Right hindlimb (tissue), 1 donor: Measurements from ENCODE around the gene CLASP1.
"Not testable (repeated sequence)": the region's sequence is repeated elsewhere in the genome, so short reads cannot be mapped to it uniquely, and the experiment has no call there.

Experiments
- DNase-seq: peaks from one replicate; pipeline ENCODE4 v3.0.0-alpha.2; 2018

CLASP1 gene

DNA sequence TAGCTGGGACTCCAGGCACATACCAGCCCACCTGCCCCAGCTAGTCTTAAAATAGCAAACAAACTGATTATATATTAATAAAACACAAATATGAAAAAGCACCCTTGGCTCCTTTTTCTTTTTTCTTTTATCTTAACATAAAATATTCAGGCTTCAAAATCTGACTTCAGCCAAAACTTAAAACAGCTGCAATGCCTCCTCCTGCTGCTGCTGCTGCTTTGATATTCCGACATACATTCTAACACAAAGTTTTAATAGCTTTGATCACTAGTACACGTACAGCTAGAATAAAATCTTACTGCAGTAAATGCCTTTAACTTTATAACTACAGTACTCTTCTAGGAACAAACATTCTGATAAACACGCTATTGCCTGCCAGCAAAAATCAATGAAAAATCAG, 190.0 kb downstream of the CLASP1 start:
- no peak for DNase-seq

GRCh38 chr2:121456325-121456724, 192.9 kb downstream of the CLASP1 start:
- DNase-seq, result no peak

DNA sequence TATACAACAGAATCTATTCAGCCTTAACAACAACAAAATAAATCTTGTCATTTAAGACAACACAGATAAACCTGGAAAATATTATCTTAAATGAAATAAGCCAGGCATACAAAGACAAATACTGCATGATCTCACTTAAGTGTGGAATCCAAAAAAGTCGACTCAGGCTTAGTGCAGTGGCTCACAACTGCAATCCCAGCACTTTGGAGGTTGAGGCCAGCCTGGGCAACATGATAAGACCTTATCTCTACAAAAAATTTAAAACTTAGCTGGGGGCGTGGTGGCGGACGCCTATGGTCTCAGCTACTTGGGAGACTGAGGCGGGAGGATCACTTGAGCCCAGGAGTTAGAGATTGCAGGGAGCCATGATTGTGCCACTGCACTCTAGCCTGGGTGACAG, 193.8 kb downstream of the CLASP1 start:
- no peak for DNase-seq

DNA sequence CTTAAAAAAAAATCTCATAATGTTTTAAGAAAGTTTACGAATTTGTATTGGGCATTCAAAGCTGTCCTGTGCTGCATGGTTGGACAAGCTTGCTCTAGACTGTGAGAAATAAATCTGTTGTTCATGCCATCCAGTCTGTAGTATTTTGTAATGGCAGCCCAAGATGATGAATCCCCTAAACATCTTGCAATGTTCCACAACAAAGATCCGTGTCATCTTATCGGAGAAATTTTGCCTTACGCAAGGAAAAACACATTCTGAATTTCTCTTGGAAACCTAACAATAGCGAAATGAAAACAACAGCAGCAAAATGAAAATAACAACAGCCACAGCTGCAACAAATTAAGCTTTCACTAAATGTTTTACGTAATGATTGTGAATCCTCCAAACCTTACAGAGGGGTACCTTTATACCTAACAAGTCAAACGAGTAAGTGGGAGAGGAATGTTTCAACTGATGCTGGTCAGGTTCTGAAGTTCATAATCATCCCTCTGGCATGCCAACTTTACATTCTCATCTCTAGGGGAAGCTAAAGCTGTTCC, 194.6 kb downstream of the CLASP1 start:
- DNase-seq, result no peak

GRCh38 chr2:121451398-121451797, 197.9 kb downstream of the CLASP1 start:
- DNase-seq, result no peak

- no peak for DNase-seq
Measured at GRCh38 chr2:121450301-121450700, 199.0 kb downstream of the CLASP1 start.

DNA sequence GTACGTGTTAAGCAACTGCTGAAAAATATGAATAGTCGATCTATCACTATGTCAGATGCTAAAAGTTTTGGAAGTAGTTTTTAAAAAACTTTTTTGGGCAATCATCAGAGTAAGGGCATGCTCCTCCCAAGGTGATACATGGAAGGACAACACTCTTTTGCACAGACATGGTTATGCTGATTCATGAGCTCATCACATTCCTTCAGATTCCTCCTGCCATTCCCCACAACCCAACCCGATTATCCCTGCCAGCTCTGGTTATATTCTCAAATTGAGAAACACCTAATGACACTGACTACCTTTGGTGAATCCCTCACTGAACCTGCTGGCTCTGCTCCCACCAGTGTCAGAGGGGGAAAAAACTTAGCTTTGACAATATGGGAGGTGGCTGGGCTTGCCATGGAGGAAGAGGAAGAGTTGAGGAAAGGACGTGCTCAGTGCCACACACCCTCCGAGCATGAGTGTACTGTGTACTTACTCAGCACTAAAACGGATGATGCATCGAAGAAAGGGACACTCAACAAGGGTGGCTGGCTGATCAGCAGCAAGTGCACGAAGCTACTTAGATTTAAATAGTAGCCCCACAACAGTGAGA, 202.5 kb downstream of the CLASP1 start:
- no peak for DNase-seq

GRCh38 chr2:121442889-121443288, 206.4 kb downstream of the CLASP1 start:
- DNase-seq, result no peak

DNA sequence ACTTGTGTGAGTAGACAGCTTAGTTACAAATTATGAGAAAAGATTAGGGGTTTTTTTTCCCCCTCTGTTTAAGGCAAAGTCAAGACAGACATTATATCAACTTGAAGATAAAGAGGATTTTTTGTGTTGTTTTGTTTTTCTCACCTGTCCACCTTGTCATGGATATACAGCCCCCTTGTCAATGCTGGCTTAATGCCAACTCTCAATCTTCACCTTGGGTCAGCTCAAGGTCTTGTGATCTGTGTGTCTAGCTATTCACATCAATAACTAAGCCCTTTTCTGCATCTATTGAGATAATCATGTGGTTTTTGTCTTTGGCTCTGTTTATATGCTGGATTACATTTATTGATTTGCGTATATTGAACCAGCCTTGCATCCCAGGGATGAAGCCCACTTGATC, 211.0 kb downstream of the CLASP1 start:
- not testable (repeated sequence) for DNase-seq

DNA sequence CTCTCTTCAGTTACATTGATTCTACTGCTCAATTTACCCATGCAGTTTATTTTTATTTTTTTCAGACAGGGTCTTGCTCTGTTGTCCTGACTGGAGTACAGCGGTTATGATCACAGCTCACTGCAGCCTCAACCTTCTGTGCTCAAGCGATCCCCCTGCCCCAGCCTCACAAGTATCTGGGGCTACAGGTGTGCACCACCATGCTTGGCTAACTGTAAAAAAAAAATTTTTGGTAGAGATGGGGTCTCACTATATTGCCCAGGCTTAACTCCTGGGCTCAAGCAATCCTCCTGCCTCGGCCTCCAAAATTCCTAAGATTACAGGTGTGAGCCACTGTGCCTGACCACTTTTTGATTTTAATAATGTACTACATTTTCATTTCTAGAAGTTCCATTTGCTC, 212.3 kb downstream of the CLASP1 start:
- no peak for DNase-seq

DNA sequence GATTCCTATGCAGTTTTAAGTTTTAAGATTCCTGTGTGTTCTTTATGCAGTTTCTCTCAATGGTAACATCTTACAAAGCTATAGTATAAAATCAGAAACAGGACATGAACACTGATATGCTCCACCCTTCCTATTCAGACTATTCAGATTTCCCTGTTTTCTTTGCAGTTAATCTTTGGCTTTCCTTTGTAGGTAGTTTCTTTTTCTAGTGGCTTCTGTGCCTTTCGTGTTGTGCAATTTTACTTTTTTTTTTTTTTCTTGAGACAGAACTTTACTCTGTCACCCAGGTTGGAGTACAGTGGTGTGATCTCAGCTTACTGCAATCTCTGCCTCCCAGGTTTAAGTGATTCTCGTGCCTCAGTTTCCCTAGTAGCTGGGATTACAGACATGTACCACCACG, 213.5 kb downstream of the CLASP1 start:
- no peak for DNase-seq

GRCh38 chr2:121431214-121431613, 218.0 kb downstream of the CLASP1 start:
- no peak for DNase-seq

GRCh38 chr2:121429927-121430520, 219.2 kb downstream of the CLASP1 start:
- DNase-seq, result no peak

- DNase-seq, result no peak
Measured at GRCh38 chr2:121429119-121429903, 220.0 kb downstream of the CLASP1 start.

DNA sequence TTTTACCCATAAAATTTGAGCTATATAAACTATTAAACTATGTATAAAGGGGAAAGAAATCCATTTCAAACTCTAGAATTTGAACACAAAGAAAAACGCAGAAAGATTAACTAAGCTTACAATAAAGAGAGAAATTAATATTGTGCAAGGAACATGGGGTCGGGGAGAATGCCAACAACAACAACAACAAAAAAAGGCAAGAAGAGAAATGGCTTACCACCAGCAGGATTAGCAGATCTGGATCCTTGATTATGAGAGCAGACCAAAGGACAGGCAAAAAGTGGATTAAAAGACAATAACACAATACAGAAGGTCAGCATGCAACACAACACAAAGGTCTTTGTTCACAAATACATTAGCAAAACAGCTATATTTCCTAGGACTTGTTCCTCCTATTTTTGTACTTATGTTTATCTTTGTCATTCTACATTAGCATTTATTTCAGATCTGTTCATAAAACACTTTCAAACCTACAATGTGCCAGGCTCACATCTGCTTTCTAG, 222.0 kb downstream of the CLASP1 start:
- no peak for DNase-seq

- DNase-seq, result no peak
Measured at GRCh38 chr2:121420486-121420885, 228.8 kb downstream of the CLASP1 start.

- DNase-seq, result no peak
Measured at GRCh38 chr2:121419081-121419699, 230.1 kb downstream of the CLASP1 start.

DNA sequence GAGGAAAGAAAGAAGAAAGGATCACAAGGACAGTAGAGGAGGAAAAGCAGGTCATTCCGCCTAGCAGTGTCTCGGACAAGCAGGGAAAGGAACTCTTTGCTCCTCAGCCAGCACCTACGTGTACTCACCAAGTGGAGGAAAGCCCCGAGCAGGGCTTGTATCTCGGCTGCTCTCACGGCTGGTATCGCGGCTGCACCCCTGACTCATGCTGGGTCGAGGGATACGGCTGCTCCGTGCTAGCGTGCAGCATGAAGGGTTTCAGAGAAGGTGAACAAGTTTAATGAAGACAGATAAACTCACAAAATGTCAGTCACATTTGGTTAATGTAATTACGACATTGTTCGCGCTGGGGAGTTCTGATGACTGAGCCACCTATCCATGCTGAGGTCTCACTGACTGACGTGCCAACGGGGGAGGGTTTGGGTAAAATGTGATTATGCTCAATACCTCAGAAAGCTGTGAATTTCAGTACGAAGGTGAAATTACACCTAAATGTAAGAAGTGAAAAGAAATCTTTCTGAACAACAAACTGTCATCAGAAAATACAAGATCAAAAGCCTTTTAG, 230.7 kb downstream of the CLASP1 start:
- no peak for DNase-seq

DNA sequence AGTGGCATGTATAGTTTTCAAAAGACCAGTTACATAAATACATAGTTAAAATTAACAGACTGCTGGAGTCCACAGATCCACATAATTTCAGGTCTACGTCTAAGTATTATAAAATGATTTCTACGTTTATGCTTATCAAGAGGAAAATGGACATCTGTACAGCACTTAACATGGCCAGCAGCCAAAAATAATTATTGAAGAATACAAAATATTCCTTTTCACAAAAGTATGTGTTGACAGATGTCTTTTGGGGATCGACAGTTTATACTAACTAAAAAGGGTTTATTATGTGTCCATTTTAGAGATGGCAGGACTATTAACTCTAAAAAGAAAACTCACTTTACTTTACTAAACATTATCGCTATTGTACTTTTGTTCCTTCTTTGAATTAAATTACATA, 231.4 kb downstream of the CLASP1 start:
- DNase-seq, result no peak

DNA sequence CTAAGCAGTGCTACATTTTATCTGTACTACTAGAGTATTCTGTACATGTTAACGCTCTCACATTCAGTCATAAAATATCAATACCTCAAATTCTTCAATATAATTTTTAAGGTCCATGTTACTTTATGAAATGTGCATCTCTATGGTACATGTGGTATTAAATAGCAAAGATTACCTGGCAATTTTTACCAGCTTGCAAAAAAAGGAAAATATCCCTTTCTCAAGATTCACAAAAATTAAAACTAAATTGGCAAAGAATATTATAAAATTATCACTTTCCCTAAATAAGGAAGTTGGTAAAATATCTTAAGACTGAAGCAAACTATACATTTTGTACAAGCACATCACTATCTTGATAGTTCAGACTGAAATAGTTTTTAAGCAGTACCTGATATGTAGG, 233.5 kb downstream of the CLASP1 start:
- DNase-seq, result no peak

DNA sequence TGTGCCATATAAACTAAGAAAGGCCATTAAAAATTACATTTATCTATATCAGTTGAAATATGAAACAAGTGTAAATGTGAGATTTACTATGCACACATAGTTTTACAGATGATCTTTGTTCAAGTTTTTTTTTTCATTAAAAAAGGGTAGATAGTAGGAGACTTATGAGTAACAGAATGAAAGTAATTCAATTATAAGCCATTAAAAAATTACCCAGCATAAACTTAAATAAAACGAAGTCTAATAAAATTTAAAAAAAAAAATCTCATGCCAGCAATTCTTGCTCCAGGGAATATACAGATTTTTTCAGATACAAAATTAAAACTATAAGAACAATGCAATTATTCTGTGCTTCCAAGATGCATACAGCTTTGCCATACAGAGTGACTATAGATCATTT, 236.9 kb downstream of the CLASP1 start:
- DNase-seq, result no peak

- no peak for DNase-seq
Measured at GRCh38 chr2:121409966-121410365, 239.3 kb downstream of the CLASP1 start.

DNA sequence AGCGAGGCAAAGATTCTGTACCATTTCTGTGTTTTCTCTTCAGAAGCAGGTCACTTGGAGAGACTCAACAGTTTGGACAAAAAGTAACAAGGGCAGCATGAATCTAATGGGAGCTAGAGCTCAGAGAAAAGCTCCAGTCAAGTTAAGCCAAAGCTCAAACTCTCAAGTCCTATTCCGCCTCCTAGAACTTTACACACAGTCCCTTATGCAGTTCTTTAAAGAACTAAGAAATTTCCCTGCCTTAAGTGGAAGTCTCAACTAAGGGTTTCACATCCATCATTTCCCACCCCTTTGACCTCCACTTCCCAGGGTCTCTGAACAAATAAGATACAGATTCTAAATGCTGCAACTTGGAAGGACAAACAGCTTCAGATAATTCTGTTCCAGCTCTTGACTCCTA, 239.9 kb downstream of the CLASP1 start:
- DNase-seq, result no peak
